Measurements from ENCODE around the gene NBEA.

The NBEA gene

DNA sequence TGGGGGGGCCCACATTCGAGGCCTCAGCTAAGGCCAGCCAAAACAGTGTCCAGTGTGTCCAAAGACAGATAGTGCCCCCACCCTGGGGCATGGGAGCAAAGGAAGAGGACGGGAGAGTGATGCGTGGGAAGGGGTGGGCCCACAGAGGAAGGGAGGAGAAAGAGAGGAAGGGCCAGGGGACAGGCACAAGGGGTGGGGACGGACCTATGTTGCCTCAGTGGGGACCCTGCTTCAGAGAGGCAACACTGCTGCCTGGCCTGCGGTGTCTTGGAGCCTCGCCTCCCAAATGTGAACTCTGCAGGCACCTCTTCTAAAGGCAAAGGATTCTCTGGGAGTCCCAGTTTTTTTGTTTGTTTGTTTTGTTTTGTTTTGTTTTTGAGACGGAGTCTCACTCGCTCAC lies 764.7 kb downstream of the NBEA start:
- no peaks in the 10 kb centered on the region for H3K9me3 ChIP-seq (replicated peaks in 1 of 2; ENCODE audit: control insufficient read depth in 2 of 2, insufficient read depth in 1 of 2, low read depth in 1 of 2, low read length in 2 of 2)
- H3K79me1 ChIP-seq (ENCODE audit: low read depth, low read length) = no peaks in the 10 kb centered on the region
- H2BK12ac ChIP-seq (ENCODE audit: low read length) = no peak overlapping the region
- H2BK15ac ChIP-seq (ENCODE audit: low read length) = no peak overlapping the region
- H3K14ac ChIP-seq (ENCODE audit: low read length) = no peak overlapping the region
- H4K8ac ChIP-seq (ENCODE audit: low read depth, low read length) = no peak overlapping the region
- no peak overlapping the region for H4K91ac ChIP-seq (ENCODE audit: low read depth, low read length, poor library complexity)
- H3K4ac ChIP-seq (ENCODE audit: low read length) = no peak overlapping the region
- no peak overlapping the region for H3K4me2 ChIP-seq (ENCODE audit: insufficient read depth, low read length, poor library complexity, severe bottlenecking)
- peak overlapping the region; percentile 10 for H3K9ac ChIP-seq (ENCODE audit: low read depth, low read length, poor library complexity)
- no peak overlapping the region for H2BK5ac ChIP-seq (ENCODE audit: low read length)
- no peak overlapping the region for H3K4me3 ChIP-seq (ENCODE audit: low read length in 2 of 2)
- H3K27me3 ChIP-seq (ENCODE audit: control insufficient read depth in 3 of 3, insufficient read depth in 3 of 3, low read depth in 1 of 3, low read length in 3 of 3) = no peaks in the 10 kb centered on the region
- no peak overlapping the region for H2AFZ ChIP-seq (ENCODE audit: low read length)
- H2AK5ac ChIP-seq (ENCODE audit: low read depth, low read length) = no peak overlapping the region
- peak overlapping the region; percentile 30 for H3K18ac ChIP-seq (ENCODE audit: low read length)
- no peak overlapping the region for H2BK120ac ChIP-seq (ENCODE audit: low read depth, low read length)
- no peak overlapping the region for H3K27ac ChIP-seq (replicated peaks; ENCODE audit: low read length)
- DNase-seq (ENCODE audit: low spot score) = no peak
- no CpG with 5 or more reads among the region's 8 CpGs for WGBS, 2 donors (ENCODE audit: extremely low coverage in 2 of 2, insufficient read length in 2 of 2, insufficient replicate concordance in 1 of 2)
- no peaks in the 10 kb centered on the region for H3K4me1 ChIP-seq (ENCODE audit: control insufficient read depth in 2 of 2, insufficient read depth in 1 of 2, low read depth in 1 of 2, low read length in 2 of 2)
- H3K23ac ChIP-seq (ENCODE audit: low read depth, low read length, poor library complexity) = no peak overlapping the region
- H3K36me3 ChIP-seq (replicated peaks in 1 of 2; ENCODE audit: control insufficient read depth in 2 of 2, insufficient read depth in 2 of 2, low read length in 2 of 2) = no peaks in the 10 kb centered on the region

- DNase-seq (ENCODE audit: low spot score) = no peak
- Histone ChIP-seq H4K91ac (ENCODE audit: low read depth, low read length, poor library complexity) (no peak overlapping the region), H2AK5ac (ENCODE audit: low read depth, low read length) (no peak overlapping the region), H3K14ac (ENCODE audit: low read length) (no peak overlapping the region), H2BK12ac (ENCODE audit: low read length) (no peak overlapping the region), H3K18ac (ENCODE audit: low read length) (no peak overlapping the region), H3K23ac (ENCODE audit: low read depth, low read length, poor library complexity) (peak overlapping the region; percentile 12), H2BK15ac (ENCODE audit: low read length) (no peak overlapping the region), H3K27ac (replicated peaks; ENCODE audit: low read length) (no peak overlapping the region), H3K9me3 (replicated peaks in 1 of 2; ENCODE audit: control insufficient read depth in 2 of 2, insufficient read depth in 1 of 2, low read depth in 1 of 2, low read length in 2 of 2) (no peaks in the 10 kb centered on the region), H3K4ac (ENCODE audit: low read length) (no peak overlapping the region), H2AFZ (ENCODE audit: low read length) (no peak overlapping the region), H4K8ac (ENCODE audit: low read depth, low read length) (no peak overlapping the region), H3K79me1 (ENCODE audit: low read depth, low read length) (no peaks in the 10 kb centered on the region), H3K4me1 (ENCODE audit: control insufficient read depth in 2 of 2, insufficient read depth in 1 of 2, low read depth in 1 of 2, low read length in 2 of 2) (peaks cover 4 to 10% of the 10 kb centered on the region in 2 donors), H3K9ac (ENCODE audit: low read depth, low read length, poor library complexity) (no peak overlapping the region), H2BK120ac (ENCODE audit: low read depth, low read length) (no peak overlapping the region), H3K27me3 (ENCODE audit: control insufficient read depth in 3 of 3, insufficient read depth in 3 of 3, low read depth in 1 of 3, low read length in 3 of 3) (no peaks in the 10 kb centered on the region), H3K4me3 (ENCODE audit: low read length in 2 of 2) (peak overlapping the region in 1 of 2 donors; percentile 43), H2BK5ac (ENCODE audit: low read length) (no peak overlapping the region), H3K36me3 (replicated peaks in 1 of 2; ENCODE audit: control insufficient read depth in 2 of 2, insufficient read depth in 2 of 2, low read length in 2 of 2) (no peaks in the 10 kb centered on the region), H3K4me2 (ENCODE audit: insufficient read depth, low read length, poor library complexity, severe bottlenecking) (no peak overlapping the region)
- WGBS, 2 donors (ENCODE audit: extremely low coverage in 2 of 2, insufficient read length in 2 of 2, insufficient replicate concordance in 1 of 2) = no CpG with 5 or more reads among the region's 8 CpGs
These were observed 769.8 kb downstream of the NBEA start for GRCh38 chr13:35711909-35712308.

GRCh38 chr13:35712907-35713761 lies 771.1 kb downstream of the NBEA start:
- Histone ChIP-seq H3K27me3 (ENCODE audit: control insufficient read depth in 3 of 3, insufficient read depth in 3 of 3, low read depth in 1 of 3, low read length in 3 of 3) (no peaks in the 10 kb centered on the region), H3K4me3 (ENCODE audit: low read length in 2 of 2) (no peak overlapping the region), H4K8ac (ENCODE audit: low read depth, low read length) (no peak overlapping the region), H3K18ac (ENCODE audit: low read length) (no peak overlapping the region), H2BK15ac (ENCODE audit: low read length) (no peak overlapping the region), H3K4me1 (ENCODE audit: control insufficient read depth in 2 of 2, insufficient read depth in 1 of 2, low read depth in 1 of 2, low read length in 2 of 2) (peaks cover 4 to 10% of the 10 kb centered on the region in 2 donors), H4K91ac (ENCODE audit: low read depth, low read length, poor library complexity) (no peak overlapping the region), H3K9me3 (replicated peaks in 1 of 2; ENCODE audit: control insufficient read depth in 2 of 2, insufficient read depth in 1 of 2, low read depth in 1 of 2, low read length in 2 of 2) (no peaks in the 10 kb centered on the region), H3K14ac (ENCODE audit: low read length) (no peak overlapping the region), H3K4me2 (ENCODE audit: insufficient read depth, low read length, poor library complexity, severe bottlenecking) (no peak overlapping the region), H3K23ac (ENCODE audit: low read depth, low read length, poor library complexity) (no peak overlapping the region), H3K36me3 (replicated peaks in 1 of 2; ENCODE audit: control insufficient read depth in 2 of 2, insufficient read depth in 2 of 2, low read length in 2 of 2) (no peaks in the 10 kb centered on the region), H3K9ac (ENCODE audit: low read depth, low read length, poor library complexity) (no peak overlapping the region), H2BK12ac (ENCODE audit: low read length) (no peak overlapping the region), H2BK5ac (ENCODE audit: low read length) (no peak overlapping the region), H2AK5ac (ENCODE audit: low read depth, low read length) (no peak overlapping the region), H3K79me1 (ENCODE audit: low read depth, low read length) (no peaks in the 10 kb centered on the region), H3K4ac (ENCODE audit: low read length) (no peak overlapping the region), H2BK120ac (ENCODE audit: low read depth, low read length) (no peak overlapping the region), H2AFZ (ENCODE audit: low read length) (no peak overlapping the region), H3K27ac (replicated peaks; ENCODE audit: low read length) (no peak overlapping the region)
- WGBS, 2 donors (ENCODE audit: extremely low coverage in 2 of 2, insufficient read length in 2 of 2, insufficient replicate concordance in 1 of 2) = no CpG with 5 or more reads among the region's 11 CpGs
- no peak for DNase-seq (ENCODE audit: low spot score)

DNA sequence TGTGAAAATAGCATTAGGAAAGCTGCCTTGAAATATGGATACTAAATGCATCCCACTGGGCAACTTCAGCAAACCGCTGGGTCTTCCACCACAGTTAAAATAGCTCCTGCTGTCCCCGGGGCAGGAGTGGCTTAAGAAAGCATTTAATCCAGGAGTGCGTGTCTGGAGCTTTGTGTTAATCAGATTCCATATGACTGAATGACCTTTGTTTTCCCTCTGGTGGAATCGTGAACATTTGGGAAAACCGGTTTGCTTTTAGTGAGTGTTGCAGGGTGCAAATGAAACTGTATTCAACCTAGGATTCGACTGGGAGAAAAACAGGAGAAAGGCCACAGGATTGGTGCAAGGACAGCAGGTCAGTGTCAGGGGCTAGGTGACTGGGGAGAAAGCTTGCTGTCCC lies 772.1 kb downstream of the NBEA start:
- Histone ChIP-seq H3K4me2 (ENCODE audit: insufficient read depth, low read length, poor library complexity, severe bottlenecking) (no peak overlapping the region), H2BK5ac (ENCODE audit: low read length) (no peak overlapping the region), H3K36me3 (replicated peaks in 1 of 2; ENCODE audit: control insufficient read depth in 2 of 2, insufficient read depth in 2 of 2, low read length in 2 of 2) (no peaks in the 10 kb centered on the region), H3K9ac (ENCODE audit: low read depth, low read length, poor library complexity) (no peak overlapping the region), H3K23ac (ENCODE audit: low read depth, low read length, poor library complexity) (no peak overlapping the region), H2BK120ac (ENCODE audit: low read depth, low read length) (no peak overlapping the region), H2BK12ac (ENCODE audit: low read length) (no peak overlapping the region), H3K27me3 (ENCODE audit: control insufficient read depth in 3 of 3, insufficient read depth in 3 of 3, low read depth in 1 of 3, low read length in 3 of 3) (no peaks in the 10 kb centered on the region), H3K4ac (ENCODE audit: low read length) (no peak overlapping the region), H2BK15ac (ENCODE audit: low read length) (no peak overlapping the region), H2AFZ (ENCODE audit: low read length) (peak overlapping the region; percentile 3), H4K91ac (ENCODE audit: low read depth, low read length, poor library complexity) (no peak overlapping the region), H3K27ac (replicated peaks; ENCODE audit: low read length) (no peak overlapping the region), H4K8ac (ENCODE audit: low read depth, low read length) (no peak overlapping the region), H3K18ac (ENCODE audit: low read length) (no peak overlapping the region), H3K4me3 (ENCODE audit: low read length in 2 of 2) (no peak overlapping the region), H3K9me3 (replicated peaks in 1 of 2; ENCODE audit: control insufficient read depth in 2 of 2, insufficient read depth in 1 of 2, low read depth in 1 of 2, low read length in 2 of 2) (no peaks in the 10 kb centered on the region), H2AK5ac (ENCODE audit: low read depth, low read length) (peak overlapping the region; percentile 11), H3K14ac (ENCODE audit: low read length) (no peak overlapping the region), H3K79me1 (ENCODE audit: low read depth, low read length) (no peaks in the 10 kb centered on the region), H3K4me1 (ENCODE audit: control insufficient read depth in 2 of 2, insufficient read depth in 1 of 2, low read depth in 1 of 2, low read length in 2 of 2) (peaks cover 4 to 10% of the 10 kb centered on the region in 2 donors)
- no CpG with 5 or more reads among the region's 6 CpGs for WGBS, 2 donors (ENCODE audit: extremely low coverage in 2 of 2, insufficient read length in 2 of 2, insufficient replicate concordance in 1 of 2)
- no peak for DNase-seq (ENCODE audit: low spot score)
